Mucosa of stomach (tissue), 1 donor: ENCODE measurements around the gene PRAMEF14.
"Not testable (repeated sequence)": the region's sequence is repeated elsewhere in the genome, so short reads cannot be mapped to it uniquely, and the experiment has no call there.

Experiments used
- H3K27me3 ChIP-seq: one replicate; pipeline ENCODE4 v1.7.0; 2013; ENCODE audit warnings: mild to moderate bottlenecking, low read length; ENCODE audit not compliant: control insufficient read depth, insufficient read depth
- H3K36me3 ChIP-seq: one replicate; pipeline ENCODE4 v1.7.0; 2013; ENCODE audit warnings: low read length; ENCODE audit not compliant: control insufficient read depth, insufficient read depth
- H3K4me1 ChIP-seq: one replicate; pipeline ENCODE4 v1.7.0; 2013; ENCODE audit warnings: mild to moderate bottlenecking, low read length; ENCODE audit not compliant: control insufficient read depth, insufficient read depth
- H3K4me3 ChIP-seq: one replicate; pipeline ENCODE4 v1.7.0; 2013; ENCODE audit warnings: low read length
- H3K9ac ChIP-seq: one replicate; pipeline ENCODE4 v1.7.0; 2013; ENCODE audit warnings: mild to moderate bottlenecking, low read length, moderate library complexity
- H3K9me3 ChIP-seq: one replicate; pipeline ENCODE4 v1.7.0; 2013; ENCODE audit warnings: mild to moderate bottlenecking, low read length, moderate library complexity; ENCODE audit not compliant: control insufficient read depth
- donor health status: Pancreatic carcinoma.

The PRAMEF14 gene

DNA sequence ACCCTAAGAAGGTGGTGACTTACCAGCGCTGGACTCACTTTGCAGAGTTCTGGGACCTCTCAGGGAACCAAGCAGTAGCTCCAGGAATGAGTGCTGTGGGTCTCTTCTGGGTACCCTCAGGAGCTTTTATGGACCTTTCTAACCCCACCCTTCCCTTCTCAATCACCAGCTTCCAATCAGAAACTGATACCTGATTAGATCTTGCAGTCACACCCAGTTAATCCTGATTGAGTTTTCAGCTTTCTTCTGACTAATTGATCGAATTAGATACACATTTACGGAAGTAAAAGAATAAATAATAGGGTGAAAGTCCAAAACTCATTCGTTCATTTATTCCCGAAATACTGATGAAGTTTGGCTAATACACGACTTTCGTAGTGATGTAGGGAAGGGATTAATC is at the start of gene PRAMEF14:
Gene PRAMEF14, minus strand, starts transcription at position 101 of the 400 bp plus-strand sequence. CDS start 1,820 bp downstream, outside the sequence.
- not testable (repeated sequence) for H3K4me3 ChIP-seq, H3K27me3 ChIP-seq, H3K36me3 ChIP-seq, H3K4me1 ChIP-seq, H3K9me3 ChIP-seq, H3K9ac ChIP-seq

- not testable (repeated sequence) for H3K9ac ChIP-seq, H3K4me1 ChIP-seq, H3K36me3 ChIP-seq, H3K9me3 ChIP-seq, H3K4me3 ChIP-seq, H3K27me3 ChIP-seq
Observed at GRCh38 chr1:13395311-13395710, 48.4 kb upstream of the PRAMEF14 start.

DNA sequence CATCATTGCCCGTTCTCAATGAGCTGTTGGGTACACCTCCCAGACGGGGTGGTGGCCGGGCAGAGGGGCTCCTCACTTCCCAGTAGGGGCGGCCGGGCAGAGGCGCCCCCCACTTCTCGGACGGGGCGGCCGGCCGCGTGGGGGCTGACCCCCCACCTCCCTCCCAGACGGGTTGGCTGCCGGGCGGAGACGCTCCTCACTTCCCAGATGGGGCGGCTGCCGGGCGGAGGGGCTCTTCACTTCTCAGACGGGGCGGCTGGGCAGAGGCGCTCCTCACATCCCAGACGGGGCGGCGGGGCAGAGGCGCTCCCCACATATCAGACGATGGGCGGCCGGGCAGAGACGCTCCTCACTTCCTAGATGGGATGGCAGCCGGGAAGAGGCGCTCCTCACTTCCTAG is 47.8 kb upstream of the PRAMEF14 start:
- not testable (repeated sequence) for H3K9me3 ChIP-seq, H3K4me1 ChIP-seq, H3K4me3 ChIP-seq, H3K36me3 ChIP-seq, H3K27me3 ChIP-seq, H3K9ac ChIP-seq

DNA sequence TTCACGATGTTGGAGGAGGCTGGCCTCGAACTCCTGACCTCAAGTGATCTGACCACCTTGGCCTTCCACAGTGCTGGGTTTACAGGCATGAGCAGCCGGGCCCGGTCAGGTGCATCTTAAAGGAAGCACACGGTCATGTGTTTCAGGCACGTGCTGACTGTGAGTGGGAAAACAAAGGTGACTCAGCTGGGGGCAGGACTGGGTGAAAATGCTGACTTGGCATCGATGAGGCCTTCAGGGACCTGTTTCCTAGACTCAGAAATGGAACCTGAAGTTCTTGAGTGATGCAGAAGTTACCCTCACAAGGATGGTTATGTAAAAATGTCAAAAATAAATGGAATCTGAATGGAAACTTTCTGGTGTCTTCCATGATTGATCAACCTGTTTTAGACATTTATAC is 46.1 kb upstream of the PRAMEF14 start:
- not testable (repeated sequence) for H3K4me1 ChIP-seq

DNA sequence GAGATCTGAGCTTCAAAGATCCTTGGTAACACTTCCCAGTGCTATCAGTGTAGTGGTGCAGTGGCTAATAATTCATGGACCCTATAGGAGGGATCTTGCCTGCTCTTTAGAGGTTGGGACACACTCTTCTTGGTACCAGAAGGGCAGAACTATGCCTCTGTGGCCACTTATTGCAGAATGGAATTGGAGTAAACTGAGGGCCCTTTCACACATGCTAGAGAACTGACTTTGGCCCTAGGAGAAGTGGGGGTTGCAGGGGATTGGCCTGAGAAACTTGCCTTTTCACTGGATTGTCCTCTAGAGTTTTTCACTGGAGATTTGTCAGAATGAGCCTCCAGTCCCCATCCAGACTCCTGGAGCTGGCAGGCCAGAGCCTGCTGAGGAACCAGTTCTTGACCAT is 42.4 kb upstream of the PRAMEF14 start, which contains the start of gene PRAMEF17:
Gene PRAMEF17, plus strand, starts transcription at position 301 of the 400 bp plus-strand sequence. Its CDS starts 26 bp downstream, at position 327.
- not testable (repeated sequence) for H3K36me3 ChIP-seq, H3K27me3 ChIP-seq, H3K9ac ChIP-seq, H3K4me3 ChIP-seq, H3K4me1 ChIP-seq, H3K9me3 ChIP-seq

More for the DNA sequence above, 46.1 kb upstream of the PRAMEF14 start:
- not testable (repeated sequence) for H3K27me3 ChIP-seq, H3K36me3 ChIP-seq, H3K9me3 ChIP-seq, H3K9ac ChIP-seq, H3K4me3 ChIP-seq

DNA sequence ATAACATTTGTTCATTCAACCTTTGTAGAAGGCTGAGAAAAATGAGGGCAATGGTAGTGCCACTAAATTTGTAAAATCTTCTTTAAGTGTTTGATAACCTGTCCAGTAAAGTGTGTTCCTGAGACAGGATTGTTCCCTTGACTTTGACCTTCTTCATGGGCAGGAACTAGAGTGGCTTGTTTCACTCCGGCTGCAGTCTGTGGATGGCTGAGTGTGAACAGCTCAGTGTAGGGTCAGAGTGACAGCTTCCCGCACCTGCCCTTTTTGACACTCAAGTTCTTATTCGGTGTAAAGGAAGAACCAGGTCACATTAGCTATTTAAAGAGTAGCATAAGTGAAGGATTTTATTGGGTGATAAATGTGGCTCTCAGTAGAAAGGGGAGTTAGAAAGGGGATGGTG is 33.4 kb upstream of the PRAMEF14 start:
- H3K4me1 ChIP-seq, H3K27me3 ChIP-seq, H3K4me3 ChIP-seq, H3K9ac ChIP-seq, H3K36me3 ChIP-seq, H3K9me3 ChIP-seq: not testable (repeated sequence)

- not testable (repeated sequence) for H3K9me3 ChIP-seq, H3K9ac ChIP-seq, H3K36me3 ChIP-seq, H3K4me1 ChIP-seq, H3K27me3 ChIP-seq, H3K4me3 ChIP-seq
Observed at GRCh38 chr1:13378983-13379382, 32.0 kb upstream of the PRAMEF14 start.

DNA sequence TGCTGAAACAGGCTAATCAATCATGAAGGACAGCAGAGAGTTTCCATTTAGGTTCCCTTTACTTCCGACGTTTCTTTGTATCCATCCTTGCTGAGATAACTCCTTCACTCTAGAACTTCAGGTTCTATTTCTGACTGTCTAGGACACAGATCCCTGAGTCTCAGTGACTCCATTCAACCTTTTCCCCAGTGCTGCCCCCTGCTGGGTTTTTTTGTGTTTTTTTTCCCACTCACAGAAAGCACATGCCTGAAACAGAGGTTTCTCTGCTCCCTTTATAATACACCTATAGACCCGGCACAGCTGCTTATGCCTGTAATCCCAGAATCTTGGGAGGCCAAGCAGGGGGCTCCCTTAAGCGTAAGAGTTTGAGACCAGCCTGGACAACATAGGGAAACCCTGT is 21.6 kb upstream of the PRAMEF14 start:
- not testable (repeated sequence) for H3K27me3 ChIP-seq, H3K4me1 ChIP-seq, H3K9me3 ChIP-seq, H3K4me3 ChIP-seq, H3K36me3 ChIP-seq, H3K9ac ChIP-seq

DNA sequence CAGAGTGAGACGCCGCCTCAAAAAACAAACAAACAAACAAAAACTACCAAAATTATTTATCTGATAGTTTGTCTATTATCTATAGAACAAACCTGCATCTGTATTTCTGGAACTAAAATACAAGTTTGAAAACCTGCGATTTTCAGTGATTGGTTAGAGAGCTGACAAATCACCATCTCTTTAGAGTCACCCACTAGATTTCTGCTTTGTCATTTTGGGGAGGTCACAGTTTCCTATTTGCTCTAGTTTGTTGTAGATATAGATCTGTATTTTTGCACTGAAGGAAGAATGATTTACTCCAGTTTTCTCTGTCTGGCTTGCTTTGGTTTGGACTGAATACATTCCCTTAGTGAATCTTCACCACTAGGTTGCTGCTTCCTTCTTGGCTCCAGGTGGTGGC is 19.6 kb upstream of the PRAMEF14 start:
- H3K36me3 ChIP-seq, H3K9me3 ChIP-seq, H3K4me3 ChIP-seq, H3K4me1 ChIP-seq, H3K9ac ChIP-seq, H3K27me3 ChIP-seq: not testable (repeated sequence)

GRCh38 chr1:13364928-13365327 is 18.0 kb upstream of the PRAMEF14 start:
- H3K9ac ChIP-seq, H3K4me1 ChIP-seq, H3K36me3 ChIP-seq, H3K4me3 ChIP-seq, H3K9me3 ChIP-seq, H3K27me3 ChIP-seq: not testable (repeated sequence)

- not testable (repeated sequence) for H3K9ac ChIP-seq
Observed at GRCh38 chr1:13362364-13362763, 15.4 kb upstream of the PRAMEF14 start.

GRCh38 chr1:13356774-13357173 is 9.8 kb upstream of the PRAMEF14 start:
- H3K27me3 ChIP-seq, H3K36me3 ChIP-seq, H3K9me3 ChIP-seq, H3K9ac ChIP-seq, H3K4me3 ChIP-seq, H3K4me1 ChIP-seq: not testable (repeated sequence)

More at GRCh38 chr1:13362364-13362763, 15.4 kb upstream of the PRAMEF14 start:
- H3K4me3 ChIP-seq, H3K9me3 ChIP-seq, H3K36me3 ChIP-seq, H3K4me1 ChIP-seq, H3K27me3 ChIP-seq: not testable (repeated sequence)

DNA sequence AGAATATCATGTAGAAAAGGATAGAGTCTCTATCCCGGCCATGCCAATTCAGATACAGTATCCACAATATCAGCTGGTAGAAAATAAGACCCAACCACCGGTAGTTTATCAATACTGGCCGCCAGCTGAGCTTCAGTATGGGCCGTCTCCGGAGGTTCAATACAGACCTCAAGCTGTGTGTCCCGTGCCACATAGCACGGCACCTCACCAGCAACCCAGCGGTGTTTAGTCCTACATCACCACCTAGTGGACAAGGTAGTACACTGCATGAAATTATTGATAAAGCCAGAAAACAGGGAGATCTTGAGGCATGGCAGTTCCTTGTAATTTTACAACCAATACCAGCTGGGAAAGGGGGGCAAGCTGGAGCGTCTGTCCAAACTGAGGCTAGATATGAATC is 7.5 kb upstream of the PRAMEF14 start:
- H3K4me3 ChIP-seq, H3K9me3 ChIP-seq, H3K27me3 ChIP-seq, H3K36me3 ChIP-seq, H3K9ac ChIP-seq, H3K4me1 ChIP-seq: not testable (repeated sequence)
